Hepatocyte (in vitro differentiated cells): ENCODE measurements around the gene CHRDL1.

Experiments
- EZH2 ChIP-seq: fragments of 200-600 bp; sonication (generic); IDR thresholded peaks from 2 replicates; pipeline ENCODE4 v1.6.1; 2016; ENCODE audit warnings: antibody characterized with exemption, mild to moderate bottlenecking, borderline replicate concordance
- EZH2phosphoT487 ChIP-seq: fragments of 200-600 bp; sonication (generic); IDR thresholded peaks from one replicate; pipeline ENCODE4 v1.6.1; 2018; ENCODE audit warnings: antibody characterized with exemption, mild to moderate bottlenecking, low read depth, moderate library complexity; ENCODE audit not compliant: unreplicated experiment, severe bottlenecking
- TF ChIP-seq, protein P1 (sequence below): fragments of 200-600 bp; sonication (generic); IDR thresholded peaks from 2 replicates; pipeline ENCODE4 v1.5.1; 2016; ENCODE audit warnings: antibody characterized with exemption, mild to moderate bottlenecking; ENCODE audit not compliant: poor library complexity

DNA sequence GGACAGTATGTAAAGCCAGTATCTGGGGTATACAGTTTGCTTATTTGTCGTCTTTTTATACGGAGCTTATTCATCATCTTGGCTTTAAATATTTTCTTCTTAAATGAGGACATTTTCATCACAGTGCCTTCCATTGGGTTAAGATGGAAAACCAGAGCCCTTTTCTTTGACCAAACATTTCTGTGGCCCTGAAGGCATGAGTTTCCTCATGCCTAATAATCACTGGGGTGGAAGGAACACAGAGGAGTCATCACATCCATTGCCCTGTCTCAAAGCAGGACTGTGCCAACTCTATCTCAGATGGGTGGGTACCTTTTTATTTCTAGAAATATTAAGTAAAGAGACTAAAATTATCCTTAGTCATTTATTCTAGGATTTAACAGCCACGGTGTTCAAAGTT, 40.0 kb downstream of the CHRDL1 start:
- TF ChIP-seq, protein P1, sequence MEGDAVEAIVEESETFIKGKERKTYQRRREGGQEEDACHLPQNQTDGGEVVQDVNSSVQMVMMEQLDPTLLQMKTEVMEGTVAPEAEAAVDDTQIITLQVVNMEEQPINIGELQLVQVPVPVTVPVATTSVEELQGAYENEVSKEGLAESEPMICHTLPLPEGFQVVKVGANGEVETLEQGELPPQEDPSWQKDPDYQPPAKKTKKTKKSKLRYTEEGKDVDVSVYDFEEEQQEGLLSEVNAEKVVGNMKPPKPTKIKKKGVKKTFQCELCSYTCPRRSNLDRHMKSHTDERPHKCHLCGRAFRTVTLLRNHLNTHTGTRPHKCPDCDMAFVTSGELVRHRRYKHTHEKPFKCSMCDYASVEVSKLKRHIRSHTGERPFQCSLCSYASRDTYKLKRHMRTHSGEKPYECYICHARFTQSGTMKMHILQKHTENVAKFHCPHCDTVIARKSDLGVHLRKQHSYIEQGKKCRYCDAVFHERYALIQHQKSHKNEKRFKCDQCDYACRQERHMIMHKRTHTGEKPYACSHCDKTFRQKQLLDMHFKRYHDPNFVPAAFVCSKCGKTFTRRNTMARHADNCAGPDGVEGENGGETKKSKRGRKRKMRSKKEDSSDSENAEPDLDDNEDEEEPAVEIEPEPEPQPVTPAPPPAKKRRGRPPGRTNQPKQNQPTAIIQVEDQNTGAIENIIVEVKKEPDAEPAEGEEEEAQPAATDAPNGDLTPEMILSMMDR, result no peak
- TF ChIP-seq EZH2 (no peak), EZH2phosphoT487 (no peak)
